GM21526 (cell line): ENCODE results near the gene LRPAP1.
A peak's percentile ranks its signal among the peaks of the same experiment; 100 is the strongest.
"Not testable (repeated sequence)": the region's sequence is repeated elsewhere in the genome, so short reads cannot be mapped to it uniquely, and the experiment has no call there.

Experiments used
- ATAC-seq: cut with Tn5 transposase; IDR thresholded peaks from one replicate; pipeline ENCODE4 v1.9.1; 2021; ENCODE audit warnings: moderate library complexity; ENCODE audit not compliant: unreplicated experiment, low FRiP score

The LRPAP1 gene

DNA sequence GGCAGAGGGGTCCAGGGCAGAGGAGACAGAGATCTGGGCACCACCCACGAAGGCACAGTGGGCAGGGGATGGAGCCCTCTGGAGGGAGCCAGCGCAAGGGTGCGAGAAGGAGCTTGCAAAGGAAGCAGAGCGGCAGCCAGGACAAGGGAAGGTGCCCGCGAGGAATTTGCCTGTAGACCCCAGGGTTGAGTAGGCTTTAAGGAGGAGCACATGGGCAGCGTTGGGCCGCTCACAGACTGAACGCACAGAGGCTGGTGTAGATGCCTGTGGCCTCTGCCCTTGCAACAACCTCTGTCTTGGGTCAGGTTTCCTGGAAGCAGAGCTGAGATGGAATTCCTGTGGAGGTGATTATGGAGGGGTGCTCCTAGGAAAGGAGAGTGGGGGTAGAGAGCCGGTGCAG, 3.6 kb upstream of the LRPAP1 start:
- not testable (repeated sequence) for ATAC-seq

DNA sequence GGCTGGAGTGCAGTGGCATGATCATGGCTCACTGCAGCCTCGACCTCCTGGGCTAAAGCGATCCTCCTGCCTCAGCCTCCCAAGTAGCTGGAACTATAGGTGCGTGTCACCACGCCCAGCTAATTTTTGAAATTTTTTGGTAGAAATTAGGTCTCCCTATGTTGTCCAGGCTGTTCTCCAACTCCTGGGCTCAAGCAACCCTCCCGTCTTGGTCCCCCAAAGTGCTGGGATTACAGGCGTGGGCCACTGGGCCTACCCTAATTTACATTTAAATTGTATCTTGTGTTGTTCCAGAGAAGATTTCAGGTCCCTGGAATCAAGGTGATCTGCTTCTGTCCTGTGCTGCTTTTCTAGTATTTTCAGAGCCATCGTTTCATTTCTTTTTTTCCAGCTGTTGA, 1.2 kb upstream of the LRPAP1 start:
- ATAC-seq = no peak

DNA sequence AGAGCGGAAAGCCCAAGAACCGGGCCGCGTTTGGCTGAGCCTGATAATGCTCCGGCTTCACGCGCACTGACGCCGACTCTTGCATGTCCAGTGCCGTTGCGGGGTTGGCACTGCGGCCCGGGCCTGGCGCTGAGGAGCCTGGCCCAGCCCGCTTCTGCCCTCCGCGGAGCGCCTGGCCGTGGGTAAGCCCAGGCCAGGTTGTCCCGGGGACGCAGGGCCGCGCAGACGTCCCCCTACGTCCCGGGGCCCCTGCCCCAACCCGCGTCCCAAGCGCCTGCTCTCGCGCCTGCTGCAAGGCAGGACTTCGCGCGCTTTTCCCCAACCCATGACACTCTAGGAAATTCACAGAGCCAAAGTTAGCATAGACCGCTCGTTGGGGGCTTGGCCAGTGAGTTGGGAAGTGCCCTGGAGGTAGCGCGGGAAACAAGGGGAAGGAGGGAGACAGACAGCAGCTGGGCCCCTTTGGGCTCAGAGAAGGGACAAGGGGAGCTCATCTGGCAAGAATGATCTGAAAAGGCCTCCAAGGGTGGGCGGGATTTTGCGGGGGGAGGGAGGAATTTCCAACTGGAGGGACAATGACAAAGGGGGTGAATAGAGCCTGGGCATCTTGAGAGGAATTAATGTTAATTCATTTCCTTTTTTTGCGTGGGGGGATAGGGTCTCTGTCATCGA, 665 bp upstream of the LRPAP1 start:
- peak; percentile 36 for ATAC-seq

DNA sequence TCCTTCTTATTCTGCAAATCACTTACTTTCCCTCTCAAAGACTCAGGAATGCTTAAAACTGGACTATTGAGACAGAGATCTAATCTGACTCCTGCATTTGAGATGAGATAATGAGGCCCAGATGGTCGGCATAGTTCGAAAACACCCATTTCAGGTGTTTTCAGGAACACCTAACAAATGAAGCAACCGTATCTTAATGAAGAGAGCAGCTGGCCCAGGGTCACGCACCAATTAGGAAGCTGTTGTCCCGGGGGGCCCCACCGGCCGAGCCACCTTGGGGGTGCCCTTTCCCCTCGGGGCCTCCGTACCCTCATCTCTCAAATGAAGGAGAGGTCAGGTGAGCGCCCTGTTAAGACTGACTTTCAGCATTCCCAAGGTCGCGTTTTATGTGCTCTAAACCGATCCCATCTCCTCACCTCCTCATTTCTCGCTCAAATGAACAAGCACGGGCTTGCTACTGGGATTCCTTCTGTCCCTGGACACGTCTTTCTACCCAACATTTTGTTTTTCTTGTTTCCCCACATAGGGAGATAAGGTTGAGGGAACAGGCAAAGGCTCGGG, 824 bp downstream of the LRPAP1 start:
- ATAC-seq = no peak

DNA sequence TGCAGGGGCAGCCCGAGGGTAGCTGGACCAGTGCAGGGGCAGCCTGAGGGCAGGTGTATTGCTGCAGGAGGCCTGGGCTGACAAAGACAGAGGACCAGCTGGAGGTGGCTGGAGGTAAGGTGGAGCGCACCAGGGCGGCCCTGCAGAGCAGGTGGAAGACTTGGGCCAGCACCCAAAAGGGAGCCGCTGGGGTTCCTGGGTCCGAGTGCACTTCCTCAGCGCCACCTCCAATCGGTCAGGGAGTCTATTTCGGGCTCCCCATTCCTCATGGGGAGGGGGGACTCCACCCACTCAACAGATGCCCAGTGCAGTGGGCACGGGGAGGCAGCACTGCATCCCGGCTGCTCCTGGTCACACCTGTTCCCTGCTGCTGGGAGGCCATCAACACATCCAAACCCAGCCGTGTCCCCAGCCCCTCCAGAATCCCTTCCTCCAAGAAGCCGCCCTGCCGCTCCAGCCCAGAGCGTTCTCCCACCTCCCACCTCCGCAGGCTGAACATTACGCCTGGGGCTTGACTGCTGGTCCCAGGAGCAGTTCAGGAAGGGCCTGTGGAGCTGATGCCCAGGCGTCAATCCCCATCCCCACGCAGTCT, 1.5 kb downstream of the LRPAP1 start:
- no peak for ATAC-seq

DNA sequence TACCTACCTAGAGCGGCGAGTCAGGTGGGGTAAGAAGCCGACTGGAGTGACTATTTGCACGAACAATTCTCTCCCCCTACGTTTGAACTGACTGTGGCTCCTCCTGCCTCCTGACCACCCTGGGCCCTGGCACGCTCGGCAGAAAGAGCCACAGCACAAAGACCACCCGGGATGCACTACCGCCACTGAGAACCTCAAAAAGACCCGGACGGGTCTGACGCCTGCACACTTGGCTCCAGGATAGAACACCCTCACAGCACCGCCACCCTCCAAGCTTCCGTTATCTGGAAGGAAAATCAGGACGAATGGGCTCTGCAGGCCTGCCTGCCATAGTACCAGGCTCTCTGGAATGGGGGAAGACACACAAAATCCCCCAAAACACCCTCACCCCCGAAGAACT, 2.2 kb downstream of the LRPAP1 start:
- ATAC-seq = no peak

DNA sequence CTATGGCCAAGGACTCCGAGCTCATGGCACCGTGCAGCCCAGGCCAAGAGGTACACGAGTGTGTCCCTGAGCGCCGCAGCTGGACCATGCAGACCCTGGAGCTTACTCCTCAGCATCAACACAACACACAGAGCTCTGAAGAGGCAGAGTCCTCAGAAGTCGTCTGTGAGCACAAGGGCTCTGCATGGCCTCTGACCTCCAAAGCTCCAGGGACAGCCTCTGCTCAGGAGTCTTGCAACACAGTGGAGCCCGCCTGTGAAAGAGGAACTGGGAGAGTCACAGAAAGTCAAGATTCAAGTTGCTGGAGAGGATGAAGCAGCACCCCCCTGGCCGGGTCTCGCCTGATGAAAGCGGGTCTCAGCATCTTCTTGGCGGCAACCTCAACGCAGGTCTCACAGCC, 2.9 kb downstream of the LRPAP1 start:
- no peak for ATAC-seq

DNA sequence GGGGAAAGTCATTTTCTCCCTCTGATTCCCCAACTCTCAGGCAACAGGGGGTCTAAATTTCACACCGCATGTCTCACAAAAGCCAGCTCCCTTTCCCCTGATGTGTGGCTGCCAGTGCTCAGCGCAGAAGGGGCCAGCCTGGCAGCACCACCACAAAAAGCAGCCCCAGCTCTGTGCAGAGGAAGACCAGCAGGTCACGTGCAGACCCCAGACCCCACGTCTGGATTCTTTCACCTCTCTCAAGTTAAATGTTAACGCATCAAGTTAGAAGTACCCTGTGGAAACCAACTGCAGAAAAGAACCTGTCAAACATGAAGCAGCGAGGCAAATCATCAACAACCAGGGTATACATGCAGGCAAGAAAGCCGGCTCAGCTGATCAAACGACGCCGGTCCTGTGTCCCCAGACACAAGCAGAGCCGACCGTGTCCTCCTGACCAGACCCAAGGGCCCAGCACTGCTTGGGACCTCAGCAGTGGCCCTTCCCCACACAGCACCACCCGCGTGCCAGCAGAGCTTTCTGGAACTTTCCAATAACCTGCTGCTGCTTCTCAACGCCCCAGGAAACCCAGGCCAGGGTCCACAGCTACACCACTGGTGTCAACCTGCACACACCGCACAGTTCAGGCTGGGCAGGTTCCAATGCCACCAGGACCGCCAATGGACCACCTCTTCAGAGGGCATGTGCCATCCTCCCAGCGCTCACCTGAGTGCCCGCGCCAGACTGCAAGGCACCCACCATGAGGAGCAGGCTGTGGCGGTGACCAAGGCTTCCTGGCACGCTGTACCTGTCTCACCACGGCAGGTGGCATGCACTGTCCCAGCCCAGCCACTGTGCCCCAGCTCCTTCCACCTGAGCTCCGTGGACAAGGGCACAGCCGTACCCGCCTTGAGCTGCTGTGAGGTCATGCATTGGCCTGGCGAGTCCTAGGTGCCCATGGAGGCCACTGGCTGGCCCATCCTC, 4.0 kb downstream of the LRPAP1 start:
- ATAC-seq = no peak

DNA sequence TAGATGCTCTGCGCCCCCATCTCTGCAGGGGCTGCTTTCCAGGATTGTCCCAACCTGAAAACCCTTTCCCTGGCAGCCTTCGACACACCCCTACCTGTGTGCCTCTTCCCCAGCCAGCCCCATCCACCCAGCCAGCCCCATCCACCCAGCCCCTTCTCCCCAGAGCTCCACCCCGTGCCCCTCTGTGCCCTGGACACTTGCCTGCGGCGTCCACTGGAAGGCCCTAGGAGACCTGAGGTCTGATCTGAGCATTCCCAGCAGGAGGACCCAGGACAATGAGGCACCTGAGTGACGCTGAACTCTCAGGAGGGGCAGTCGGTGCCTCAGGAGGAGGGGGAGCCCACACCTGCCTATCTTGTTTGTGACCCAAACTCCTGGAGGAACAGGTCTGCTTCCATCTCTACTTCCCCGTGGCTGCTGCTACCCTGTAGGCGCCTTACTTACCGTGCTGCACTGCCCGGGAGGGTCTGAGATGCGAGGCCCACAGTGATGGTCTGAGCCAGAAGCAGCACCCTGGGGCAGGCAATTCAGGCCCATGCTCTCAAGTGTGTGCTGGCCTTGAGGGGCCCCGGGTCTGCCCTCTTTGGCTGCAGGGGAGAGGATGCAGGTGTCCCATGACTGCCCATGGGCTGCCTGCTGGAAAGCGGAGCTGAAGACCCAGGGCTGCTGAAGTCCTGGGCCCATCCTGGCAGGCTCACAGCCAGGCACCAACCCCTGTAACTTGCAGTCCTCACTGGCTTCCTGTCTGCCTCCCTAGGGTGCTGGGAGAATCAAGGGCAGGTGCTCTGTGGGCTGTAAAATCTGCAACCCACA, 4.9 kb downstream of the LRPAP1 start:
- ATAC-seq = no peak

DNA sequence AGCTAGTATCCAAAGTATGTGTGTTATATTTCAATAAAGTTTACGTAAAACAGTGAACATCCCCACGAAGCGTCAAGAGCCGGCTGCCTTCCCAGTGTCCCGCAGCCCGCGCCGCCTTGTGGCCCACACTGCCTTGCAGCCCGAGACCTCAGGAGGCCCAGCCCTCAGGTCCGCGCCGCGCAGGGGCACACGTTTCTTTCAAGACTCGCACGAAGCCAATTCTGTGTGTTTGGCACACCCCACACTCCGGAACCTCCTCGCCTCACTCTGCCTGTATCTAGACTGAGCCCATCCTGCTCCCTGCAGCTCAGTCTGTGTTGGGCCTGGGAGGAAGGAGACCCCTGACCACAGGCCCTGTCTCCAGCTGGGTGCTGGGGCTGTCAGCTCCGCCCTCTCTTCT, 5.8 kb downstream of the LRPAP1 start:
- ATAC-seq = no peak

DNA sequence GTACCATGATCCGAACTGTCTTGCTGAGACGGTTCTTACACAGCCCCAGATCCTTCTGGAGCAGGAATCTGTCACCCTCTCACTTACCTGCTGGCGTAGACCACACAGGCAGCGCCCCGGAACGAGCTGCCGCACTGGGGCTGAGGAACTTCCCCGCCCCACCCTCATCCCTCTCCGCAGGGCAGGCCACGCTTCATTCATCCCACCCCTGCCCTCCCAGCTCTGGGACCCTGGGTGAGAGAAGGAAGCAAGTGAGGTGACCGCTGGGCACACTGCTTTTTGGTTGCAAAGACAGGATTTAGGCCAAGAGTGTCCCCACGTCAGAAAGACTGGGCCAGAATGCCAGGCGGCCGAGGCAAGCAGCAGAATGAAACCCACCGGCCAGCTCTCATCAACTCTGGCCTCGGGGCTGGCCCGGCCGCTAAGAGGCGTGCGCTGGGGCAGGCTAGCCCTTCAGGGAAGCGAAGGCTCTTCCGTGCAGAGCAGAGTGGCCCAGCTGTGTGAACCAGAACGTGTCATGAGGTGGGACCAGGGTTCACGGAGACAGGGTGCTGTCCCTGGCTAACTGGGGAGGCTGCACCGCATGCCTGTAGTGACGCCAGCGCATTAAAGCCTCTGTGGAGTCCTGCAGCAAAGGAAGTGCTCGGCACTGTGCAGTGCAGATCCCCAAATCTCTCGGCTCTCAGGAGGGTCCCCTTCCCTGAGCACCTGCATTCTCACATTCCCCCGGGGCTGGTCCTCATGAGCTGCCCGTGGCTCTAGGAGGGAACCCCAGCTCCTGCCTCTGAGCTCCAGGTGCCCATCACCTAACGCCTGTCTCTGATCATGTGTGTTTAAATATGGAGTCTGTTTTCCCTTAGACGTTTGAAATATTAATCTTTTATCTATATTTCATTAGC, 6.4 kb downstream of the LRPAP1 start:
- no peak for ATAC-seq

DNA sequence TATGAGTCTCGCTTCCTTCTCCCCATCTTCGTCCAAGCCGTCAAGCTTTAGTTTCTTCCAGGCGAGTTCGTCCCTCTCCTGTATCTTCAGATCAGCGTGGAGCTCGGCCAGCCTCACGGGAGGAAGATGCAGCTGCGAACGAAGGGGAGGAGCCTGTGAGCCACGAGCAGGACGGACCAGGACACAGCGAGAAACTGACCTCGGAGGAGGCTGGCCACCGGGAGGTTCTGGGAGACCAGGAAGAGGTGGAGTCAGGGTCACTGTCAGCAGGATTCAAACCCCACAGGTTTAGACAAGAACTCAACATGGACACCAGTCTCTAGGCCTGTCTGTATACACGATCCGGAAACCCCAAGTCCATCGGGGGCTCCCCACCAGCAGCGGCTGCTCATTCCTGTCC, 7.3 kb downstream of the LRPAP1 start:
- ATAC-seq = no peak

DNA sequence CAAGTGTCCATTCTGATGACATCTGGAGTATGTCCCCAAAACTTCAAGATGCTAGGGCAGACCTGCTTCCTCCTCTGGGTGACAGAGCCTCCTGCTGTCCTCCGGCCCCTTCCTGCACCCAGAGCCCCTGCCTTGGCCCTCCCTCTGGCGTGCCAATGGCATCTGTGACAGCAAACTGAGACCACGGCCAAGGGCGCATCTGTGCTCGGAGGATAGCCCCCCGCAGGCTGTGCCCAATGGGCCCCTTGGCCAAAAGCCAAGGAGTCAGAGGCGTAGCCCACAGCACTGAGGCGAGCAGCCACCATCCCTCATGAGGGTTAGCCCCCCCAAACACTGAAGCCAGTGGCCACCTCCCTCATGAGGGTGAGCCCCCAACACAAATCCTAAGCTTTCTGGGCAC, 7.9 kb downstream of the LRPAP1 start:
- ATAC-seq = no peak

DNA sequence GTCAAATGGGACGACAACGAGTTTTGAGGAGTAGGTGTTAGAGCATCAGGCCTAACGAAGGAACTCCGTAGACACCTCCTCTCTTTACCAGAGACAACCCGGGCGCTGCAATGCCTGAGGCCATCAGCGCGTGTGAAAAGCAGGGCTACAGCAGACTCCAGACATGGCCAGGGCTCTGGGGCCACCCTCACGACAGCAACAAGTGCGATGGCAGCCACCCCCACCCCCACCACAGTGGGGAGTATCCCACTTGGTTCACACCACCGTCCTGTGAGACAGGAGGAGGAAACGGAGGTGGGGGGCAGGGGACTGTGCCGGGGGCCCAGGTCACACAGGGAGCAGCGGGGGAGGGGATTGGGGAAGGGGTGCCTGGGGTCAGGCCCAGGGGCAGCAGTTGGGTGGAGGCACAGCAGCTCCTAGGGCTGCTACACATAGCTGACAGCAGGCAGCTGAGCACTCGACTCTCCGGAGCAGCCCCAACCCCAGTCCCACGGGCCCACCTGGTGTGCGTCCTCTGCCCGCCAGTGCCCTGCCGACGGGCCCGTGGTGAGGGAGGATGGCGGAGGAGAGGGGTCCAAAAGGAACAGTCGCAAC, 8.5 kb downstream of the LRPAP1 start:
- no peak for ATAC-seq

DNA sequence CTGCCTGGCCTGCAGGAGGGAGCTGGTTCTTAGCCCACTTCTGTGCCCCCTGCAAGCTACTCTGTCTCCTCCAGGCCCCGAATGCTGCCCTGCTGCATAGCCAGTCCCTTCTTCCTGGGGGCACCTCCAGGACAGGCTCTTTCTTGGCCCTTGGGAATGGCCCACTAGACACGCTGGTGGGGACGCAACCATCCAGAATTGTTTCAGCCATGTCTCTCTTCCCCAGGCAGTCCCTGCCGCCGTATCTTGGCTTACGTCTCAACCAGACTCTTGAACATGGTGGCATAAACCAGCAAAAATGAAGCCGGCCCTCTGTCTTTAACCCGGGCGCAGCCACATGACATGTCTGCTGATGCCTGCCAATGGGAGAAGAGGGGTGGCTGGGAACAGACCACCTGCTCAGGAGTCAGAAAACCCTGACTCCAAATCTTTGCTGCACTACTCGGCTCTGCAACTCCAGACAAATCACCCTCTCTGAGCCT, 9.0 kb downstream of the LRPAP1 start:
- no peak for ATAC-seq

DNA sequence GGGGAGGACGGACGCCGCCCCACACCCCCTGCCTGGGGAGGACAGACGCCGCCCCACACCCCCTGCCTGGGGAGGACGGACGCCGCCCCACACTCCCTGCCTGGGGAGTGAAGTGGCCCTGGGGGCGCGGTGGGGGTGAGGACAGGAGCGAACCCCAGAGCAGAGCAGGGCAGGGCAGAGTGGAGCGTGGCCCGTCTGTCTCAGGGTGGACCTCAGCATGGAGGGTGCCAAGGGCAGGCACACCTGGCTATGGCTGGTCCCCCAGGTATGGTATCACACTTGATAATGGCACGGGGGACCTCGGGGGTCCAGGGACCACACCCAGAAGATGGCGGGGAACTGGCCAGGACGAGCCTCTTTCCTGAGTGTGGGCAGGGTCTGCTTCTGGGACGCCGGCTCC, 9.6 kb downstream of the LRPAP1 start:
- no peak for ATAC-seq

DNA sequence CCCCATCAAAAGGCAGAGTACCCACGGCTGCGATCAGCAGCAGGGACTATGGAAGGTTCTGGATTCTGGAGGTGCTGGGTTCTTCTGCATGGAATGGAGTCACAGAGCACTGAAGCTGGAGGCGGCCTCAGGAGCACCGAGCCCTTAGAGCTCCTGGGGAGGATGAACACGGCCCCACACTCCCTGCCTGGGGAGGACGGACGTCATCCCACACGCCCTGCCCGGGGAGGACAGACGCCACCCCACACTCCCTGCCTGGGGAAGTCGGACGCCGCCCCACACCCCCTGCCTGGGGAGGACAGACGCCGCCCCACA, 9.9 kb downstream of the LRPAP1 start:
- no peak for ATAC-seq

DNA sequence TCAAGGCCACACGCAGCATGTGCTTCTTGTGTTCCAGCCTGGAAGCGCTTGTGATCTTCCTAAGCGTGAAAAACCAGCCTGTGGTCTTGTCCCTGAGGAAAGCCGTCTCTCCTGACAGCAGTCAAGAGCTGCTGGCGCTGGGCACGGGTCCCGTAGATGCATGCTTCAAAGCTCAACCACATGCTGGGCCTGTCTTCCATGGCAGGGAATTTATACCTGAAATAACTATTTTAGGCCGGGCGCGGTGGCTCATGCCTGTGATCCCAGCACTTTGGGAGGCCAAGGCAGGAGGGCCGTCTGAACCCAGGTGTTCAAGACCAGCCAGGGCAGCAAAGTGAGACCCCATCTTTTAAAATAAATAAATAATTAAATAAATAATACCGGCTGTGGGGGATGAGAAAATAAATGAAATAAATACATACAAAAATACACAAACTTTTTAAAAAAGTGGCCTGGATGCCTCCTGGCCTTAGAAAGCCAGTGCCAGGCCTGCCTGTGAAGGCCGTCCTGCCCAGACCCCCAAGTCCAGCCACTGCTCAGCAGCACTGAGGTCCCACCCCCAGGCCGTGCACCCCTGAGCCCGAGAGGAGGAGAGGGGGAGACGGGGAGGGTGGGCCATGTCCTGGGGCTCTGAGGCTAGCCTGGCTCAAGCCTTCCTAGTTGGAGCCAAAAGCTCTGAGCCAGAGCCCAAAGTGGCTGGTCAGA, 10.4 kb downstream of the LRPAP1 start:
- no peak for ATAC-seq
